HG03039 (cell line): ENCODE results near the gene PACS1.
A peak's percentile ranks its signal among the peaks of the same experiment; 100 is the strongest.

Source experiments
- ATAC-seq: cut with Tn5 transposase; IDR thresholded peaks from one replicate; pipeline ENCODE4 v1.9.1; 2021; ENCODE audit warnings: mild to moderate bottlenecking, moderate library complexity; ENCODE audit not compliant: unreplicated experiment

Gene PACS1

GRCh38 chr11:66048547-66049323 is 21.3 kb upstream of the PACS1 start, which contains the start of gene GAL3ST3:
TSS of gene GAL3ST3 (minus strand) at chr11:66049161. CDS start at chr11:66045415, 3,746 bp downstream.
- ATAC-seq: no peak

GRCh38 chr11:66050581-66051231 is 19.4 kb upstream of the PACS1 start:
- no peak for ATAC-seq

GRCh38 chr11:66051371-66051765 is 18.7 kb upstream of the PACS1 start:
- ATAC-seq: no peak

GRCh38 chr11:66051766-66052663 is 18.1 kb upstream of the PACS1 start, which contains the start of gene SF3B2:
TSS of gene SF3B2 (plus strand) at chr11:66052364. CDS start at chr11:66052385, 21 bp downstream.
- ATAC-seq: peak; percentile 88

GRCh38 chr11:66052664-66052982 is 17.4 kb upstream of the PACS1 start:
- ATAC-seq: no peak

GRCh38 chr11:66055021-66055420 is 15.1 kb upstream of the PACS1 start:
- no peak for ATAC-seq

- no peak for ATAC-seq
These were observed 13.6 kb upstream of the PACS1 start for GRCh38 chr11:66056501-66056900.

- no peak for ATAC-seq
These were observed 9.9 kb upstream of the PACS1 start for GRCh38 chr11:66059966-66060680.

GRCh38 chr11:66061268-66061667 is 8.8 kb upstream of the PACS1 start:
- no peak for ATAC-seq

GRCh38 chr11:66062408-66062807 is 7.7 kb upstream of the PACS1 start:
- no peak for ATAC-seq

- ATAC-seq: no peak
These were observed 6.2 kb upstream of the PACS1 start for GRCh38 chr11:66063900-66064299.

GRCh38 chr11:66064571-66064970 is 5.5 kb upstream of the PACS1 start:
- ATAC-seq: no peak

GRCh38 chr11:66066751-66067150 is 3.3 kb upstream of the PACS1 start:
- no peak for ATAC-seq

- no peak for ATAC-seq
These were observed 2.4 kb upstream of the PACS1 start for GRCh38 chr11:66067640-66068039.

GRCh38 chr11:66068154-66068821 is 1.8 kb upstream of the PACS1 start:
- ATAC-seq: no peak

- ATAC-seq: peak; percentile 2
These were observed 953 bp upstream of the PACS1 start for GRCh38 chr11:66068923-66069714.

GRCh38 chr11:66070604-66071380 is 720 bp downstream of the PACS1 start:
- peak; percentile 8 for ATAC-seq

GRCh38 chr11:66071381-66071801 is 1.3 kb downstream of the PACS1 start:
- ATAC-seq: no peak

GRCh38 chr11:66072081-66072480 is 2.0 kb downstream of the PACS1 start:
- ATAC-seq: no peak
